Activated gamma-delta T cell (primary cell): Measurements from ENCODE around the gene FCMR.
"Not testable (repeated sequence)": the region's sequence is repeated elsewhere in the genome, so short reads cannot be mapped to it uniquely, and the experiment has no call there.

ENCODE experiments used
- DNase-seq: peaks from one replicate; lab custom pipeline; 2025; lab: John Stamatoyannopoulos, UW

The FCMR gene

GRCh38 chr1:206923961-206924557 is 2.3 kb upstream of the FCMR start:
- not testable (repeated sequence) for DNase-seq

GRCh38 chr1:206923009-206923960 is 1.5 kb upstream of the FCMR start:
- DNase-seq: no peak

- DNase-seq: no peak
Measured at GRCh38 chr1:206922524-206922923, 783 bp upstream of the FCMR start.

GRCh38 chr1:206918076-206918475 is 3.7 kb downstream of the FCMR start:
- DNase-seq: no peak

GRCh38 chr1:206916000-206916709 is 5.6 kb downstream of the FCMR start:
- DNase-seq: no peak

GRCh38 chr1:206915030-206915735 is 6.6 kb downstream of the FCMR start:
- no peak for DNase-seq

- no peak for DNase-seq
Measured at GRCh38 chr1:206913766-206914537, 7.8 kb downstream of the FCMR start.

- no peak for DNase-seq
Measured at GRCh38 chr1:206912445-206913095, 9.2 kb downstream of the FCMR start.

- DNase-seq: no peak
Measured at GRCh38 chr1:206911064-206911663, 10.6 kb downstream of the FCMR start.

- DNase-seq: no peak
Measured at GRCh38 chr1:206909883-206910318, 11.8 kb downstream of the FCMR start.

- no peak for DNase-seq
Measured at GRCh38 chr1:206909161-206909882, 12.4 kb downstream of the FCMR start.

- DNase-seq: no peak
Measured at GRCh38 chr1:206908038-206908437, 13.7 kb downstream of the FCMR start.

GRCh38 chr1:206907304-206907991 is 14.3 kb downstream of the FCMR start:
- DNase-seq: no peak

- no peak for DNase-seq
Measured at GRCh38 chr1:206905295-206906164, 16.2 kb downstream of the FCMR start.

- DNase-seq: no peak
Measured at GRCh38 chr1:206904423-206905142, 17.2 kb downstream of the FCMR start.

- no peak for DNase-seq
Measured at GRCh38 chr1:206903687-206904086, 18.1 kb downstream of the FCMR start.

GRCh38 chr1:206902702-206903101 is 19.0 kb downstream of the FCMR start:
- DNase-seq: no peak
